SK-N-MC (cell line): ENCODE results near the gene TRMT2A.

Source experiments
- EZH2 ChIP-seq: fragments of 200-600 bp; sonication (generic); IDR thresholded peaks from one replicate; pipeline ENCODE4 v1.6.1; 2017; ENCODE audit warnings: antibody characterized with exemption
- FOXP2 ChIP-seq: optimal IDR thresholded peaks from 2 replicates; pipeline ENCODE3; 2011; ENCODE audit warnings: mild to moderate bottlenecking, moderate library complexity; ENCODE audit not compliant: insufficient read depth; ENCODE audit errors: extremely low read length, control extremely low read depth
- POLR2AphosphoS5 ChIP-seq: IDR thresholded peaks from 2 replicates; pipeline ENCODE4 v1.6.1; 2012; ENCODE audit warnings: mild to moderate bottlenecking, low read depth, low read length, borderline replicate concordance

GRCh38 chr22:20140107-20140445, 23.1 kb upstream of the TRMT2A start:
- TF ChIP-seq EZH2, result no peak
- TF ChIP-seq FOXP2, result no peak
- no peak for TF ChIP-seq POLR2AphosphoS5
